Stimulated activated CD4-positive, alpha-beta T cell treated with anti-CD3 and anti-CD28 coated beads, Interleukin-1b, Interleukin-23, amount 100 ng/mL, for 24 hours (primary cell): ENCODE results near the gene PHACTR1.
"Not testable (repeated sequence)": the region's sequence is repeated elsewhere in the genome, so short reads cannot be mapped to it uniquely, and the experiment has no call there.

Experiments
- DNase-seq, 4 experiments: peaks; one replicate each; pipeline ENCODE4 v3.0.0-alpha.2; 2020; ENCODE audit warnings: low read depth in 4 of 4, low spot score in 1 of 4

PHACTR1 gene

DNA sequence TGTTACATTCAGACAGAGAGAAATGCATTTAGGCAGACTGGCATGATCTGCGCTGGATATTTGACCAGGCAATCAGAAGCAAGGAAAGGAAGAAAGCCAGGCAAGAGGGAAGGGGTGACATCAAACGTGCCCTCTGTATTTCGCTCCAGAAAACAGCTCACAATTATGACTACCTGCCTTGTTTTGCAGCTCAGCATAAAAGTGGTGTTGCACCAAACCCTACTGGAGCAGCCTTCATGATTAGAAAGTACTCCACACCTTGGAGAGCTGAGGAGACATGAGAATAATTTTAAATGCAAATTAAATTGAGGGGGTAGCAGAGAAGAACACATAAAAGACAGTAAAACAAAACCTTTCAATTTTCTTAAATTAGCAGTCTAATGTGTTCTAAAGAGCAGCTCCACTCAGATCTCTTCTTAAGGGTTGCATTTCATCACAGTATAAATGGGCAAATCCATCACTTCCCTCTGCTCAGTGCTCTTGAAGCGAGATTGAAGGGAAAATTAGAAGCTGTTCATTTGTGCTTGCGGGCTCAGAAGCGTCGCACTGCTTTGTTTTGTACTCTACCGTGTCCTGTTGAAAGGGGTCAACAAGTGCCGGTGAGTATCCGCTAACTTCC lies at the start of gene PHACTR1:
Gene PHACTR1, plus strand, starts transcription at position 470 of the 619 bp plus-strand sequence.
- no peak for DNase-seq

DNA sequence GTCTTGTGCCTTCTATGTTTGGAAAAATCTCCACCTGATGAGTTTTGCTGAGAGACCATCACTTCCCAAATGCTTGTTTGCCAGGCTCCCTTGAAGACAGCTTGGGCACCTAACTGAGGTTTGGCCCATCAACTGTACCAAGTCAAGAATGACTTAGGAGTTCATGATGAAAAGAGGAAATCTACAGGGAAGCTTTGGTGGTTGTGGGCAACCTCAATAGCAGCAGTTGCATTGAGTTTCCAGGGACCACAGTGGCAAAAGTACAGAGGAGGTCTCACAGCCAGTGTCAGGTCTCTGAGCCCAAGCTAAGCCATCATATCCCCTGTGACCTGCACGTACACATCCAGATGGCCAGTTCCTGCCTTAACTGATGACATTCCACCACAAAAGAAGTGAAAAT lies 49.7 kb upstream of the PHACTR1 start:
- no peak for DNase-seq

DNA sequence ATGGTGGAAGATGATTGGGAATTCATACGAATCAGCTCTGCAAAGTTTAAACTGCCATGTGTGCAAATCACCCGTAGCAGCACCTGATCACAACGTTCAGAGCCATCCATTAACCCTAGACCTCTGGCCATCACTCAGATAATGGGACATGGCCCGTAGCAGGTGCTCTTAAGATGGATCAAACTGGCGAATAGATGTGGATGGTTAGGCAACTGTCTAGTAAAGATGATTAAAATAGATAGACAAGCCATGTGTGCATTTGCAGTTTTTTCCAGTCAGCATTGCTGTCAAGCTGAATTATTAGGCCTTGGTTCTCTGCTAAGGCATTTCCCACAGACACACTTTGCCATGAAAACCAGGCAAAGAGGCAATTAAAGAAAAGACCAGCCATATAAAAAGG lies 40.6 kb upstream of the PHACTR1 start:
- no peak for DNase-seq

DNA sequence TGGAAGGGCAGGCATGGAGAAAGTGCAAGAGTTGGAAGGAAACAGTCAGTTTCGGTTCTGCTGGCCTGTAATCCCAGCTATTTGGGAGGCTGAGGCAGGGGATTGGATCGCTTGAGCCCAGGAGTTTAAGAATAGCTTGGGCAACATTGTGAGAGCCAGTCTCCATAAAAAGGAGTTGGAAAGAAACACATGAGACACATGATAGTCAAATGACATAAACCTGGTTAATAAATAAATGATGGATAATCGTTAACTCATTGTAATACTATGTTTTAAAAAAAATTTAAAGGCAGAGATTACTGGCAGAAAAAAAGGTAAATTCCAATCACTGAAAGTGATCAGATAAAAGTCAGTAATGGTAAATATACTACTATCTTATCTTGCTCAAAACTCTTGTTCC lies 37.2 kb upstream of the PHACTR1 start:
- no peak for DNase-seq

DNA sequence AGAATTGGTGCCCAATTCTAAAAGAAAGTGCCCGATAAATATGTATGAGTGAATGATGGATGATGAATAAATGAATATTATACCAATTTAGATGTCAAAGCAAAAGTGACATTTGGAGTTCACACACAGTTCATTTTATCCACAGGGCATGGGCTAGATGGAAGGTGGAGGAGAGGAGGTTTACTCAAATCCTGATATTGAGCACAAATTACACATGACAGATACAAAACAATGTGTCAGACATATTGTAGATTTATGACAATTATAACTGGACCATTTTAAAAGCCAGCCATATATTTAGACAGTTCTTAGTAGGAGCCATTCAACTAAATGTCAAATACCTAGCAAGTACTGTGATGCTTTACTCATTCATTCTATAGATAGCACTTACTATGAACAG lies 23.4 kb upstream of the PHACTR1 start:
- DNase-seq = no peak

DNA sequence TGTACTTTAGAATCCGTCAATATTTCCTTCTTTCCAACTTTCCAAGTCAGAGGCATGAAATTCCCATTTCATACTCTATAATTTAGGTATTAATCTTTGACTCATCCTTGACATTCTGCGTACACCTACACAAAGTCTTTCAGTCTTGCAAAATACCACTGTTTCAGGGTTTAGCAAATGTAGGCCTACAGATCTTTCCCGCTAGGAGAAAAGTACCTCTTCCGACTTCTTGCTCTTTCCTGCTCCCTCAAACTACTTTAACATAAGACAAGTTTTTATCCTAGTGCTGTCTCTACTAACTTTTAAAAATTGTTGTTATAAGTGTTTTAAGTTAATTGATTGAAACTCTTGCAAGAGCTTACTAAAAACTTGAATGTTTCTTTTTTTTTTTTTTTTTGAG lies 18.3 kb upstream of the PHACTR1 start:
- DNase-seq = no peak

DNA sequence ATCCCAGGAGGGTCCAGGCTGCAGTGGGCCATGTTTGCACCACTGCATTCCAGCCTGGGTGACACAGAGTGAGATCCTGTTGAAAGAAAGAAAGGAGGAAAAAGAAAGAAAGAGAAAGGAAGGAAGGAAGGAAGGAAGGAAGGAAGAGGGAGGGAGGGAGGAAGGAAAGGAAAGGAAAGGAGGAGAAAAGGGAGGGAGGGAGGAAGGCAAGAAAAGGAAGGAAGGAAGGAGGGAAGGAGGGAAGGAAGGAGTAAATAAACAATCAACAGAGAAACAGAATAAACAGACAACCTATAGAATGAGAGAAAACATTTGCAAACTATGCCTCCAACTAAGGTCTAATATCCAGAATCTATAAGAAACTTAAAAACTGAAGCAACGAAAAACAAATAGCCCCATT lies 11.6 kb upstream of the PHACTR1 start:
- no peak for DNase-seq

DNA sequence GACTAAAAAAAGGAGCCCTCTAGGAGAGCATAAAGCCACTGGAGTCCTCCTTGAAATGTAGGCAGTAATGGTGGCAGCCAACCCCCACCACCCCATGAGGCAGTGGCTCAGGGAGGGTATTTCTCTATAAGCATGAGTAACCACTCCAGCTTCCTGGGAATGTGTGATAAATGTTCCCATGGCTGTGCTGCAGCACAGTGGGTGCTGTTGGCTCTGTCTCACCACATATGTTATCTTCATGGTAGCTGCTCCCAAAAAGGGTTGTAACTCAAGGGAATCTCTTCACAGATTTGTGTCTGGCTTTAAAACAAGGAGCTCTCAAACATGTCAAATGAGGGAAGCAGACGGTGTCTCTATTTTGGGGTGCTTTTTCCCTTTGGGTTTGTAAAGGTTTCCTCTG lies 7.5 kb upstream of the PHACTR1 start:
- DNase-seq = no peak

DNA sequence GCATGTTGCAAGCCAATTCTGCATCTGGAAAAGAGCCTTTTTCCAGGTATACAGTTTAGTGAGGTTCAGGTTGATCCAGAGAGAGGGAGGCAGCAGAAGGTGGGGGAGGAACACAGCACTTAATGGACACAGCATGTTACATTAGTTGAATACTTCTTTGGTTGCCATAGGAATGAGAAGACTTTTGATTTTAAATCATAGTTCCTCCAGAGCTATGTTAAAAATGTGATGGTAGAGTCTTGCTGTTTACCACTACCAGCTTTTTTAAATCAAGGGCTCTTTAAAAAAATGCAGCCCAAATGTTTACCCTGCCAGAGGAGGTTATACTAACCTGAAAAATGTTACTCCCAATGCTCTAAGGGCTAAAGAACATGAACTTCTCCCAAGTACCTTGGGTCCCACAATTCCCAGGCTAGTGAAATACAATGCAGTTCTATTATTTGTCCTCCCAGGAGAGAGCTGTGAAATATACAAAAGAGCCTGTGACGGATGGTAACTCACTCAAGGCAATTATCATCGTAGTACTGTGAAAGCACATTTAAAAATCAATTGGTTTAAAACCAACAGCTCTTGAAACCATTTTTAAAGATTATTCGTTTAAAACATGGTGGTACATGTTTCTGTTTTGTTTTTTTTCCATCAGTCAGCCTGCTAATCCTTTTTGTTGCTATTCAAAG lies 6.9 kb upstream of the PHACTR1 start:
- DNase-seq = no peak

DNA sequence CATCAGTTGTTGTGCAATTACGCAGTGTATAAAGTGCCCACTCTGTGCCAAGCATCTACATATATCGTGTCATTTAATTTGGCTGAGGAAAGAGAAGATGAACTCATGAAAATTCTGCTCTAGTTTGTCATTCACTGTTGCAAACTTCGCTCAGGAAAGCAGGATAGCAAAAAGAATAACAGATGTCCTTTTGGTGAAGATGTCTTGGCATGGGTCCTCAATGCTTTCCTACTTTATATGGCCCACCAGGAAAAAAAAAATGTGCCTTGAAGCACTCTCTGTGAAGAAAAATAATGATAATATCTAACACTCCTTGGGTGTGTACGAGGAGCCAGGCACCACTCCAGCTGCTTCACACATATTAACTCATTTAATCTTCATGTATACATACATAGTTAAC lies 5.6 kb upstream of the PHACTR1 start:
- DNase-seq = no peak

DNA sequence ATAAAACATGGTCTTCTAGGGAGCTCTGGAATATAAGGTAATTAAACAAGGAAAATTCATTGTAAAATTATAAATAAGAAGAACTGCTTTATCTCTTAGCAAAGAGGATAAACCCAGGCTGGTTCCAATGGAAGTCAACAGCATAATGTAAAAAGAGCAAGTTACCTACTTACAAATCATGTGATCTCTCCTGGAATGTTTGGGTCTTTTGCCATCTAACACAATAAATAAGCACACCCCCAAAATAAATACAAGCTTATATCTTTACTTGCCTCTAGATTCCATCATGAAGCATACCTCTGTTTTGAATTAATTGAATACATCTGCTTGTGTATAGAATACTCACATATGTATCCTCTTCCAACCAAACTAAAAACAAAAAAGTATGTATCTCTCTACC lies 2.5 kb upstream of the PHACTR1 start:
- DNase-seq = no peak

DNA sequence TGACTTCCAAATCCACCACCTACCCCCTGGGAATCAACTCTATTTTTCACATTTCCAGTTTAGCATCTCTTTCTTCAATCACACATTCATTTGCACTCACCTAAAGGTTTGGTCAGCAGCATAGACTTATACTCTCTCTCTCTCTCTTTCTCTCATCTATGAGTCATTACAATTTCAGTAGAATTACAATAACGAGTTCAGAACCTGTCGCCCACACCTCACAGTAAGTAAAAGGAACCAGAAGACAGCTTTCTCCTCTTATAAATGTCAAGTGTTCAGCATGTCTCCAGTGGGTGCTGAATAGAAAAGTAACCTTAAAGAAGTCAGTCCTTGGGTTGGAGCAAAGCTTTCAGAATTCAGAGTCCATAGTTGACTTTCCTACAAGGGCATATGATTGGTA lies 1.1 kb upstream of the PHACTR1 start:
- no peak for DNase-seq

DNA sequence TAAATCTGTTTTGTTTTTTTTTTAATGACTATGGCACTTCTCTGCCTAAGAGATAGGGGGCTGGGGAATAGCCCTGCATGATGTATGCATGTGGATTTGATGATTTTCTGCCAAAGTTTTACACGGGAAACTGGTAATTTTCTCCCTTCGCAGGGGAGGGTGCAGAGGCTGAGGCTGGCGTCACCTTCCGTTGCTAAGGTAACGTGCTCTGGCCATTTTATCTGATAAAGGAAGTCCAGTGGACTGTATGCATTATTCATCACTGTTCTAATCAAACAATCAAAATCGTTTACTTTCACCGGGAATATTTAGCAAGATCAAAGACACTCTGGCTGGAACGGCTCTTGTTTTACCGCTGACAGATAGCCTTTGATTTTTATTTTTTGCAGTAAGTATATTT lies 789 bp downstream of the PHACTR1 start:
- no peak for DNase-seq

DNA sequence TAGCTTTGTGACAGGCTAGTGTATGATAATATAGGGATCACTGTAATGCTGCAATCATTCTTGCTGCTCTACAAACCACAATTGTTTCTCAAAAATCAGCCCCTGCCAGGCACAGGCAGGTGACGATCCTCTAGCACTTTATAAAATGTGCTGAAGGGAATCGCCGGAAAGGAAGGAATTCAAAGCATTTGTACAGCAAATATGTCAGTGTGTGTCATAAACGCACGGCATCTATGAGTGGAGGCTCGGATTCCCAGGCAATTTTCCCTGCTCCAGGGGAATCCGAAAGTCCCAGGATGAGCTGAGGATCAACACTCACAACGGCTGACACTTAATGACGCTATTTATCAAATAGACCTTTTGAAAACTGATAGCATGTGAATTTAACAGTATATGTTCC lies 1.4 kb downstream of the PHACTR1 start:
- no peak for DNase-seq

DNA sequence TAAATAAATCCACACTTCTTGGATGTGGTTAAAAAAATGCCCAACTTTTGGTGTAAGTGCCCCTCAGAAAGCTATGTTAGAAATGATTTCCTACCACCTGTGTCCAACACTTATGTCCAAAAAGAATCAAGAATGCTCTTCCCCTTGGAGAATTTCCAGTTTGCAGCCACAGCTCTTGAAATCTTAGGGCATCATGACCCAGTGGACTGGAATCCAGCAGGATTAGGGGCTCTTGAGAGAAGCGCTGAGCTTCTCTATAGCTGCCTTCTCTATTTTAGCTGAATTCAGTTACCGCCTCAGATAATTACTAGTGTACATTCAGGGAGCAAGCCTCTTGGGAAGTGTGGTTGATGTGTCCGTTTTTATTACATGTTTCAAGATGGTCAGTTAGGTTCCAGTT lies 2.5 kb downstream of the PHACTR1 start:
- no peak for DNase-seq

DNA sequence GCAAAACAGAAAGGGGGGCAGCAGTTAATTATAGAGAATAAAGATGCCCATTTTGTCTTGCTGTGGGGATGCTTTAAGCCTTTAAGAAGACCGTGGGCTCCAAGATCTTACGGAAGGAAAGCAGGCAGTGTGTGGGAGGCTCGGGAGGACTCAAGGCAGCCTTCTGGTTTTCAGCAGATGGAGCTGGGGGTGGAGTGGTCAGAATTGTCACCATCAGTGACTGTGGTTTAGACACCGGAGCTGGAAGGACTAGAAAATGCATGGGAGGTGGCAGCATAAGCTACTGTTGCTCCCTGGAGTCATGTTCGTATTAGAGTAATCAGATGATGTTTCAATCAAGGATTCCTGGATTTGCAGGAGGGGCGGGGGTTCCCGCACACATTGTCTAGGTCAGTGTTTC lies 3.7 kb downstream of the PHACTR1 start:
- DNase-seq = no peak

DNA sequence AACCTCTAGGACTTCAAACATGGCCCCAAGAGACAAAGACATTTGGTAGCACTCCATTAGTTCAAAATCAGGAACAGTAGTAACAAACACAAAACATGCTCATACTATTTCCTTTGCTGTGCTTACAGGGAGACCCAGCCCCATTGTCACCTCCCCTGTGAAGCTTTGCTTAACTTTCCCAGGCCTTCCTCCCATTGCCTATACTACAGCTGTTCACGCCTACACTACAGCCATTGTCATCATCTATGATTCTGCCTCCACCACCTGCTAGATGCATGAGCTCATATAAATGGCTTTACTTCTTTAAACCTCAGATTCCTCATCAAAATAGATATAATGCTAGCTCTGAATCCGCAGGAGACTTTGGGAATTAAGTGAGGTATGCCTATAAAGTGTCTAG lies 8.7 kb downstream of the PHACTR1 start:
- DNase-seq = no peak

DNA sequence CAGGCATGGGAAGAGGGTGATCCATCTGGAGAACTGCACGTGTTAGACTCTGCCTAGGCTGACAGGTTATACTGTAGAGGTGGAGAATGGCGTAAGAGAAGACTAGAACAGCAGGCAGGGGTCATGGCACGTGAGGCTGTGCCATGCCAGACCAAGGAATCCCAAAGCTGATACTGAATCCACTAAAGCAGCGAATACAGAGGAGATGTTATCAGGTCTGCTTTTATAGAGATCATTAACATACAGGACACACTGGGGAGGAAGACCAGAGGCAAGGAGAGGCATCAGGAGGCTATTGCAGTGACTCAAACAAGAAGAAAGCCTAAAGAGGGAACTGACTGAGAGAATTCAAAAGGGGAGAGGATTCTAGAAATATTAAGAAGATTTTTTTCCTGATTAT lies 12.9 kb downstream of the PHACTR1 start:
- DNase-seq = no peak

DNA sequence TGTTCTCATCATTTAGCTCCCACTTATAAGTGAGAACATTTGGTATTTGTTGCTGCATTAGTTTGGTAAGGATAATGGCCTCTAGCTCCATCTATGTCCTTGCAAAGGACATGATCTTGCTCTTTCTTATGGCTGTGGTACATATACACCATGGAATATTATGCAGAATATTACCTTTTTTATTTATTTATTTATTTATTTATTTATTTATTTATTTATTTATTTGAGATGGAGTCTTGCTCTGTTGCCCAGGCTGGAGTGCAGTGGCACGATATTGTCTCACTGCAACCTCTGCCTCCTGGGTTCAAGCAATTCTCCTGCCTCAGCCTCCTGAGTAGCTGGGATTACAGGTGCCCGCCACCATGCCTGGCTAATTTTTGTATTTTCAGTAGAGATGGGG lies 14.2 kb downstream of the PHACTR1 start:
- not testable (repeated sequence) for DNase-seq

DNA sequence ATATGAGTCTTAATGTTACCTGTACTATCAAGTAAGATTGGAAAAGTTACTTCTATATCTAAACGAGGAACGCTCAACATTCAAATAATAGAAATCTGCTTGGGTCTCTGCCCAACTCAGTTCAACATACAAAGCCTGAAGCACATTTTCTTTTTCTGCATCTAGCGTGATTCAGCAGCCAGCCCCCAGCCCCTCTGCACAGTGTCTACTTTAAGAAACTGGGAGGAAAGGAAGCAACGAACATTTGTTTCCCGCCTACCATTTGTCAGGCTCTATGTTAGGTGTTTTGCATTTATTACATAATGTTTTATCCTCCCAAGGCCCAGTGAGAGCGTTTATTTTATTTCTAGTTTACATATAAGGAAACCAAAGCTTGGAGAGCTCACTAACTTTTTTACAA lies 17.3 kb downstream of the PHACTR1 start:
- no peak for DNase-seq

DNA sequence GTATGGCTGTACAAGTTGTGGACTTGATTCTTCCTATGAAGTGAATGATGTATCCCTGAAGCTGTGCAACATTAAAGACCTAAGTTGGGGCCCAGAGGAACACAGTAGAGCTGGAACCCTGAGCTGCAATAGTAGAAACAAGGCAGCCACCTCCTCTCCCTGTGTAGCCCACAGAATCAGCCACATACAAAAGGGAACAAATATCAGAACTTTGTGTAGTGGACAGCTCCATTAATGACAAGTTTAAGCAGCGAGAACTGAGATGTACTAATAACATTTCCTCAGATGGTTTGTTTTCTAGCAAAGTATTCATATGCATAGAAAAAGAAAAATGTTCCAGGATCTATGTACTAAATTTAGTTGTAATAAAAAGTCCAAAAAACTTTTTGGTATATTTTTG lies 19.2 kb downstream of the PHACTR1 start:
- no peak for DNase-seq

DNA sequence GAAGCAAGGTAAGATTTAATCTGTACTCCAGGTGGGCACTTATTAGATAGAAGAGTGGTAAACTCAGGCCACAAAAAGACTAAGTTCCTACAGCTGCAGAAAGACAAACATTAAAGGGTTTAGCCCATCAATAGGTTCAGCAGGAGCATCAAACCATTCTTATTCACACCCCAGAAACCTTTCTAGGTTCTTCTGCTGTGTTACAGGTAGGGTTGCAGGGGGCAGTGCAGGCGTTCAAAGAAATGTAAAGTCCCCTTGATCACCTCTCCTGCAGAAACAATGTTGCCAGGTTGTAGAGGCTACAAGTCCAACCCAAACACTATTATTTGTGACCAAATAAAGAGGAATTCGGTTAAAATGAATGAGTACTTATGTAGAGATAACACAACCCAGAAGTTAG lies 31.8 kb downstream of the PHACTR1 start:
- DNase-seq = no peak

DNA sequence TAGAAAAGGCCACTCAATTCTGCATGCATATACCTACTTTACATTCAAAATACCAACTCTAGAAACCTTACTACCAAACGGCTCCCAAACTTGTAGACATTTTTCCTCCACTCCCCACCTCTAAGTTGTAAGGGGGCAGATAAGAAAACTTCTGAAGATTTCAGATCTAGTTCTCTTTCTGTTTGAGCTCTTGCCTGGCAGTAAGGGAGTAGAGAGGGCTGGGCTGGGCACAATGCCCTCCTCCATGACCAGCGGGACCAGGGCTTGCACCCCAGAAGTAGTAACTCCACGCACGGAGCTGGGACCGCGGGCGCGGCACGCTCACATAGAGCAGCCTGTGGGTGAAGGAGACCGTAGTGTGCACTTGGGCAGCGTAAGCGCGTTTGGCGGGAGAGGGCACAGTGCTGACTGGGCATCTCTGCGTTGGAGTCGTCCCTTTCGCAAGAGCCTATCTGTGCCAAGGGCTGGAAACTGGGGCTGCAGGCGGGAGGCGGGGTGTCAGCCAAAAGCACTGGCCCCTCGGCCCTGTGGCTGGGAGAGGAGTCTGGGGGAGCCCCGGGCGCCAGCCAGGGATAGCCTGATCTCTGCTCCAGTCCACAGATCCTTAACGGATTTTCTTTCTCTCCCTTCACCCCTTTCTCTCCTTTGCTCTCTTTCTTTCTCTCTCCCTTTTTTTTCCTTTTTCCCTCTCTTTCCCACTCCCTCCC lies 32.4 kb downstream of the PHACTR1 start:
- no peak for DNase-seq
